HepG2 (cell line): ENCODE results near the gene PAPSS1.

Source experiments
- PHF8 ChIP-seq: sonication (generic); formaldehyde crosslinking; IDR thresholded peaks from 2 replicates; pipeline ENCODE4 v1.5.0; 2020; ENCODE audit warnings: missing genetic modification reagents
- TAF15 ChIP-seq: fragments of 200-400 bp; formaldehyde crosslinking; IDR thresholded peaks from one replicate; pipeline ENCODE4 v1.6.1; 2018; ENCODE audit warnings: mild to moderate bottlenecking, low read depth, low read length; ENCODE audit not compliant: poor library complexity, severe bottlenecking
- THAP11 ChIP-seq: IDR thresholded peaks from 2 replicates; pipeline ENCODE4 v1.6.1; 2016; ENCODE audit warnings: missing biosample characterization, missing genetic modification reagents
- TF ChIP-seq, protein P1 (sequence below): sonication (generic); formaldehyde crosslinking; IDR thresholded peaks from 2 replicates; pipeline ENCODE4 v1.5.0; 2020; ENCODE audit warnings: mild to moderate bottlenecking, missing genetic modification reagents, moderate library complexity

DNA sequence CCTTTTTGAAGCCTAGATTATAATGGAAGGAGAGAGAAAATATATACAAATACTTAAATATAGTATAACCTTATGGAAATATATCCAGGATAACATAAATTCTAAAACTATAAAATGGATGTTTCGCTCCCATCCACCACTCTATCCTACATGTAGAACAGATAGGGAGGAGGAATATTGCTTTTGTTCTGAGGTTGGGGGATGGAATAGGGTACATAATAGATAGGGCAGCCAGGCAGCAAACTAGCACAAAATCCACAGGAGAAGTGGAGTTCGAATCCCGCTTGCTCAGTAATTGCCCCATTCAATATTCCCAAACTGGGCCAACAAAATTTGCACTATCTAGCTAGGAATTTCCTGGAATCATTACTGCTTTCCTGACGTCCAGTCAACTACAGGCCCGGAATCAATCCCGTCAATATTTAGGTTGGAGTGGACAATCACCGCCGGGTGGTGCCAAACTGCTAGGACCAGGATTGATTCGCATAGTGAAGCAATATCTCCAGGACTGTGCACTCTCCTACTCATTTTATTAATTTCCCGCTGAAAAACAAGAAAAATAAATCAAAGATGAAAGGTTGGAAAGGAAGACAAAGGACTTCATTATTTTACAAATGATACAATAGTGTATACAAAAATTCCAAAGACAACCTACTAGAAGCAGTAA lies 40.4 kb upstream of the PAPSS1 start:
- no peak for TF ChIP-seq THAP11 (CRISPR knock-in tag)
- TF ChIP-seq PHF8 (CRISPR knock-in tag), result no peak
- TF ChIP-seq, protein P1, sequence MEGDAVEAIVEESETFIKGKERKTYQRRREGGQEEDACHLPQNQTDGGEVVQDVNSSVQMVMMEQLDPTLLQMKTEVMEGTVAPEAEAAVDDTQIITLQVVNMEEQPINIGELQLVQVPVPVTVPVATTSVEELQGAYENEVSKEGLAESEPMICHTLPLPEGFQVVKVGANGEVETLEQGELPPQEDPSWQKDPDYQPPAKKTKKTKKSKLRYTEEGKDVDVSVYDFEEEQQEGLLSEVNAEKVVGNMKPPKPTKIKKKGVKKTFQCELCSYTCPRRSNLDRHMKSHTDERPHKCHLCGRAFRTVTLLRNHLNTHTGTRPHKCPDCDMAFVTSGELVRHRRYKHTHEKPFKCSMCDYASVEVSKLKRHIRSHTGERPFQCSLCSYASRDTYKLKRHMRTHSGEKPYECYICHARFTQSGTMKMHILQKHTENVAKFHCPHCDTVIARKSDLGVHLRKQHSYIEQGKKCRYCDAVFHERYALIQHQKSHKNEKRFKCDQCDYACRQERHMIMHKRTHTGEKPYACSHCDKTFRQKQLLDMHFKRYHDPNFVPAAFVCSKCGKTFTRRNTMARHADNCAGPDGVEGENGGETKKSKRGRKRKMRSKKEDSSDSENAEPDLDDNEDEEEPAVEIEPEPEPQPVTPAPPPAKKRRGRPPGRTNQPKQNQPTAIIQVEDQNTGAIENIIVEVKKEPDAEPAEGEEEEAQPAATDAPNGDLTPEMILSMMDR (CRISPR knock-in tag), result peak; percentile 70
- TF ChIP-seq TAF15, result no peak
